ENCODE data around the gene F11R. TPM values are rescaled to one million over a fixed set of nuclear protein-coding genes. Genes with fewer than 3 reads are reported as not detected.

Gene F11R
- total and polyA plus RNA-seq, 2 of the 4 experiments (the other 2 are of a cell fraction) = 0.79 to 2.2 TPM

DNA sequence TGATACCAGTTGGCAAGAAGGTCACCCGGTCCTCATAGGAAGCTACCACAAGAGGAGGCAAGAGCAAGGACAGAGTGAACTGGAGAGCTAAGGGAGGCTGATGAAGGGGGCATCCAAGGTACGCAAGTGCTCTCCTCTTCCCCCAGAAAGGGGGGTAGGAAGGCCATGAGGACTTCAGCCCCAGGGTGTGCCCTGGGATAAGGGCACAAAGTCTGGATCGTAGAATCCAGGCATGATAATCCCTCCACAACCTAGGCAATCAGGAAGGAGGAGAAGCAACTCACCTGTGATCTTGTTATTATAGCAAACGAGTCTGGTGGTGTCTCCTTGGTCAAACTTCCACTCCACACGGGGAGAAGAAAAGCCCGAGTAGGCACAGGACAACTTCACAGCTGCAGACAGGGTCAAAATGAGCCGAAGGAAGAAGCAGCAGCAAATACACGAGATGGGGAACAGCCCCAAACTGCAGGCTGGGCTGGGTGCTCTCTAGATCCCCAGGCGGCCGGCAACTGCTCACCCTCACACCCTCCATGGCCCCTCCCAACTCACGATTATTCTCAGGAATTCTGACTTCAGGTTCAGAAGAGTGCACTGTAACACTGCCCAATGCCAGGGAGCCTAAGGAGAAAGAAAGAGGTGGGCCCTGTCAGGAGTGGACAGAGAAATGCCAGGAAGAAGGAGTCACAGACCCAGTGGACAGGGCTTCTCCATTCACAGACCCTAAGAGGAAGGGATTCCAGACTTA lies 20.0 kb downstream of the F11R start:
- Histone ChIP-seq H3K23ac (ENCODE audit: low read depth, low read length) (no peak overlapping the region), H2BK5ac (ENCODE audit: low read depth, low read length, poor library complexity, severe bottlenecking) (no peak overlapping the region), H3K27me3 (ENCODE audit: control insufficient read depth, insufficient read depth, low read length) (no peaks in the 10 kb centered on the region), H3K56ac (ENCODE audit: extremely low read depth, insufficient read depth, low read length) (no peak overlapping the region), H2BK15ac (ENCODE audit: low read depth, low read length) (no peak overlapping the region), H4K5ac (ENCODE audit: low read depth, low read length) (no peak overlapping the region), H3K9me3 (ENCODE audit: control insufficient read depth, insufficient read depth, low read length) (no peaks in the 10 kb centered on the region), H3K14ac (replicated peaks; ENCODE audit: low read depth, low read length) (no peak overlapping the region), H3K4me2 (ENCODE audit: low read depth, low read length) (no peak overlapping the region), H4K91ac (ENCODE audit: insufficient read depth, low read depth, low read length) (no peak overlapping the region), H3K36me3 (ENCODE audit: control insufficient read depth, insufficient read depth, low read length) (no peaks in the 10 kb centered on the region), H2AK9ac (replicated peaks; ENCODE audit: low read depth, low read length, poor library complexity) (no peak overlapping the region), H4K8ac (ENCODE audit: low read depth in 2 of 2, low read length in 2 of 2) (no peak overlapping the region), H3K27ac (ENCODE audit: insufficient read depth, low read length) (no peak overlapping the region), H3K9ac (ENCODE audit: low read depth, low read length) (no peak overlapping the region), H2BK120ac (ENCODE audit: low read depth, low read length) (no peak overlapping the region), H4K20me1 (ENCODE audit: insufficient read depth, low read length) (no peaks in the 10 kb centered on the region), H2AFZ (replicated peaks; ENCODE audit: low read length, poor library complexity) (no peak overlapping the region), H3K4me3 (ENCODE audit: insufficient read depth, low read depth, low read length) (no peak overlapping the region), H3K79me1 (ENCODE audit: low read depth in 1 of 2, low read length in 2 of 2) (no peaks in the 10 kb centered on the region), H3K4me1 (ENCODE audit: control insufficient read depth, insufficient read depth, low read length) (no peaks in the 10 kb centered on the region), H2AK5ac (ENCODE audit: low read depth, low read length) (no peak overlapping the region), H3K9me1 (ENCODE audit: insufficient read depth, low read length) (no peaks in the 10 kb centered on the region), H3K4ac (ENCODE audit: low read depth, low read length) (no peak overlapping the region), H3K18ac (ENCODE audit: low read depth, low read length) (no peak overlapping the region), H2BK20ac (ENCODE audit: low read depth, low read length) (no peak overlapping the region)
- ATAC-seq (ENCODE audit: low read depth) (no peak), DNase-seq (no peak)
- no TSS peak for BruUV-seq (replicated peaks)
- dilution Hi-C loops (cut with HindIII; ENCODE audit: low sequenced_read_pairs, unreplicated experiment) (no loop called here), intact Hi-C loops (cut with micrococcal nuclease) (no loop called here), in situ Hi-C loops (cut with MboI; ENCODE audit: low sequenced_read_pairs) (no loop called here)
- 92% methylated on average over 2 of the region's 11 CpGs; no CpG with 5 or more reads in 1 of the 2 experiments for WGBS, 2 experiments (ENCODE audit: extremely low coverage in 2 of 2, insufficient read length in 1 of 2)
- ChIA-PET CTCF (no interaction called here), POLR2A (ENCODE audit: unreplicated experiment) (no interaction called here)
- no peak for TF ChIP-seq SMC3 (IDR thresholded peaks at IDR 0.05; ENCODE audit: low read depth, low read length)
- no peak for TF ChIP-seq RAD21 (IDR thresholded peaks at IDR 0.05; ENCODE audit: low read length)
- TF ChIP-seq RCOR1 (IDR thresholded peaks at IDR 0.05; ENCODE audit: insufficient replicate concordance, low read length) = no peak
- TF ChIP-seq MXI1 (IDR thresholded peaks at IDR 0.05; ENCODE audit: borderline replicate concordance, low read depth, low read length) = no peak
- TF ChIP-seq, protein P1, sequence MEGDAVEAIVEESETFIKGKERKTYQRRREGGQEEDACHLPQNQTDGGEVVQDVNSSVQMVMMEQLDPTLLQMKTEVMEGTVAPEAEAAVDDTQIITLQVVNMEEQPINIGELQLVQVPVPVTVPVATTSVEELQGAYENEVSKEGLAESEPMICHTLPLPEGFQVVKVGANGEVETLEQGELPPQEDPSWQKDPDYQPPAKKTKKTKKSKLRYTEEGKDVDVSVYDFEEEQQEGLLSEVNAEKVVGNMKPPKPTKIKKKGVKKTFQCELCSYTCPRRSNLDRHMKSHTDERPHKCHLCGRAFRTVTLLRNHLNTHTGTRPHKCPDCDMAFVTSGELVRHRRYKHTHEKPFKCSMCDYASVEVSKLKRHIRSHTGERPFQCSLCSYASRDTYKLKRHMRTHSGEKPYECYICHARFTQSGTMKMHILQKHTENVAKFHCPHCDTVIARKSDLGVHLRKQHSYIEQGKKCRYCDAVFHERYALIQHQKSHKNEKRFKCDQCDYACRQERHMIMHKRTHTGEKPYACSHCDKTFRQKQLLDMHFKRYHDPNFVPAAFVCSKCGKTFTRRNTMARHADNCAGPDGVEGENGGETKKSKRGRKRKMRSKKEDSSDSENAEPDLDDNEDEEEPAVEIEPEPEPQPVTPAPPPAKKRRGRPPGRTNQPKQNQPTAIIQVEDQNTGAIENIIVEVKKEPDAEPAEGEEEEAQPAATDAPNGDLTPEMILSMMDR (conservative IDR thresholded peaks at IDR 0.05; ENCODE audit: low read depth, low read length) = no peak
- no peak for TF ChIP-seq BHLHE40 (IDR thresholded peaks at IDR 0.05; ENCODE audit: low read depth, low read length)
- TF ChIP-seq RFX5 (IDR thresholded peaks at IDR 0.05; ENCODE audit: low read depth, low read length) = no peak
- TF ChIP-seq, protein P2, sequence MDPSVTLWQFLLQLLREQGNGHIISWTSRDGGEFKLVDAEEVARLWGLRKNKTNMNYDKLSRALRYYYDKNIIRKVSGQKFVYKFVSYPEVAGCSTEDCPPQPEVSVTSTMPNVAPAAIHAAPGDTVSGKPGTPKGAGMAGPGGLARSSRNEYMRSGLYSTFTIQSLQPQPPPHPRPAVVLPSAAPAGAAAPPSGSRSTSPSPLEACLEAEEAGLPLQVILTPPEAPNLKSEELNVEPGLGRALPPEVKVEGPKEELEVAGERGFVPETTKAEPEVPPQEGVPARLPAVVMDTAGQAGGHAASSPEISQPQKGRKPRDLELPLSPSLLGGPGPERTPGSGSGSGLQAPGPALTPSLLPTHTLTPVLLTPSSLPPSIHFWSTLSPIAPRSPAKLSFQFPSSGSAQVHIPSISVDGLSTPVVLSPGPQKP (IDR thresholded peaks at IDR 0.05; ENCODE audit: borderline replicate concordance, low read depth, low read length) = no peak
- no peak for TF ChIP-seq CHD1 (IDR thresholded peaks at IDR 0.05; ENCODE audit: low read depth, low read length)
- no peak for TF ChIP-seq NFE2L2 (IDR thresholded peaks at IDR 0.05; ENCODE audit: low read depth, low read length)
- TF ChIP-seq MAZ (IDR thresholded peaks at IDR 0.05; ENCODE audit: borderline replicate concordance, low read depth, low read length) = no peak
- TF ChIP-seq CEBPB (IDR thresholded peaks at IDR 0.05; ENCODE audit: low read depth, low read length) = no peak

Data from IMR-90 (cell line).